HepG2 (cell line): ENCODE data around the gene MBD4. TPM values are rescaled to one million over a fixed set of nuclear protein-coding genes. Genes with fewer than 3 reads are reported as not detected.

Source experiments
- BRCA1 ChIP-seq: sonication (generic); formaldehyde crosslinking; IDR thresholded peaks from 2 replicates; pipeline ENCODE4 v1.4.0; 2020; ENCODE audit warnings: missing genetic modification reagents
- FOXA3 ChIP-seq: IDR thresholded peaks from 2 replicates; pipeline ENCODE4 v1.6.1; 2016; ENCODE audit warnings: missing genetic modification reagents, missing compliant biosample characterization
- GLMP ChIP-seq: sonication (generic); formaldehyde crosslinking; IDR thresholded peaks from 2 replicates; pipeline ENCODE4 v1.9.0; 2021; ENCODE audit warnings: missing genetic modification reagents, mild to moderate bottlenecking, borderline replicate concordance
- HMG20B ChIP-seq: conservative IDR thresholded peaks from 2 replicates; pipeline ENCODE4 v1.6.1; 2016; ENCODE audit warnings: missing genetic modification reagents, missing compliant biosample characterization
- HNRNPLL ChIP-seq: fragments of 200-400 bp; formaldehyde crosslinking; IDR thresholded peaks from 2 replicates; pipeline ENCODE4 v1.6.1; 2017; ENCODE audit warnings: mild to moderate bottlenecking, low read depth, low read length; ENCODE audit not compliant: poor library complexity, severe bottlenecking
- HOXA7 ChIP-seq: sonication (generic); formaldehyde crosslinking; IDR thresholded peaks from 2 replicates; pipeline ENCODE4 v1.8.1; 2022; ENCODE audit warnings: mild to moderate bottlenecking, missing genetic modification reagents, moderate library complexity
- JUN ChIP-seq: sonication (generic); formaldehyde crosslinking; IDR thresholded peaks from 2 replicates; pipeline ENCODE4 v1.4.0; 2020; ENCODE audit warnings: mild to moderate bottlenecking, missing genetic modification reagents
- MXD4 ChIP-seq: IDR thresholded peaks from 2 replicates; pipeline ENCODE4 v1.6.1; 2016; ENCODE audit warnings: mild to moderate bottlenecking, missing biosample characterization, missing genetic modification reagents
- NFE2 ChIP-seq: sonication (generic); formaldehyde crosslinking; IDR thresholded peaks from 2 replicates; pipeline ENCODE4 v1.4.0; 2020; ENCODE audit warnings: missing genetic modification reagents
- PHB2 ChIP-seq: fragments of 450-650 bp; IDR thresholded peaks from 2 replicates; pipeline ENCODE4 v1.6.1; 2018; ENCODE audit not compliant: partially characterized antibody
- POLR2AphosphoS5 ChIP-seq: IDR thresholded peaks from 2 replicates; pipeline ENCODE4 v1.6.1; 2012; ENCODE audit warnings: low read depth, low read length
- RAD51 ChIP-seq: fragments of 450-650 bp; IDR thresholded peaks from 2 replicates; pipeline ENCODE4 v1.6.1; 2016; ENCODE audit warnings: borderline replicate concordance
- SAFB2 ChIP-seq: sonication (generic); formaldehyde crosslinking; IDR thresholded peaks from 2 replicates; pipeline ENCODE4 v1.5.1; 2020; ENCODE audit warnings: missing genetic modification reagents, low read depth, mild to moderate bottlenecking, borderline replicate concordance
- SMC3 ChIP-seq: IDR thresholded peaks from 2 replicates; pipeline ENCODE4 v1.6.1; 2011; ENCODE audit warnings: low read length, improper control_type of control experiment
- SRF ChIP-seq: IDR thresholded peaks from 2 replicates; pipeline ENCODE4 v1.6.1; 2011; ENCODE audit warnings: mild to moderate bottlenecking, low read depth, low read length, moderate library complexity
- THAP11 ChIP-seq: IDR thresholded peaks from 2 replicates; pipeline ENCODE4 v1.6.1; 2016; ENCODE audit warnings: missing biosample characterization, missing genetic modification reagents
- TMF1 ChIP-seq: sonication (generic); formaldehyde crosslinking; IDR thresholded peaks from 2 replicates; pipeline ENCODE4 v1.8.1; 2022; ENCODE audit warnings: low read depth, missing genetic modification reagents
- ZNF296 ChIP-seq: sonication (generic); formaldehyde crosslinking; conservative IDR thresholded peaks from 2 replicates; pipeline ENCODE4 v1.5.0; 2020; ENCODE audit warnings: mild to moderate bottlenecking, missing genetic modification reagents
- ZNF589 ChIP-seq: sonication (generic); formaldehyde crosslinking; conservative IDR thresholded peaks from 2 replicates; pipeline ENCODE4 v1.8.0; 2022; ENCODE audit warnings: mild to moderate bottlenecking, moderate library complexity, missing genetic modification reagents
- ZNF691 ChIP-seq: sonication (generic); formaldehyde crosslinking; IDR thresholded peaks from 2 replicates; pipeline ENCODE4 v1.4.0; 2020; ENCODE audit warnings: missing genetic modification reagents, low read depth, mild to moderate bottlenecking, borderline replicate concordance
- ZNF839 ChIP-seq: sonication (generic); formaldehyde crosslinking; IDR thresholded peaks from 2 replicates; pipeline ENCODE4 v1.4.0; 2020; ENCODE audit warnings: missing genetic modification reagents, mild to moderate bottlenecking, borderline replicate concordance
- ZSCAN29 ChIP-seq: sonication (generic); formaldehyde crosslinking; conservative IDR thresholded peaks from 2 replicates; pipeline ENCODE4 v1.4.0; 2020; ENCODE audit warnings: mild to moderate bottlenecking, missing genetic modification reagents
- ZSCAN9 ChIP-seq: IDR thresholded peaks from 2 replicates; pipeline ENCODE4 v1.6.1; 2016; ENCODE audit warnings: borderline replicate concordance
- polyA plus RNA-seq, 8 experiments: library from polyadenylated mRNA; depleted of rRNA in 3 of 8; stranded (reverse) in 7 of 8; unstranded in 1 of 8; fragments of >200 nt; fragmentation: Illumina TruSeq in 4 of 8; extraction: Trizol in 4 of 8; gene quantifications; 2 replicates each; pipeline versions ENCODE4 v1.2.1 to v1.2.3, GENCODE V29; 2011 to 2016; ENCODE audit warnings: low read depth in 4 of 8, missing spikeins in 1 of 8, mixed read lengths in 1 of 8; ENCODE audit not compliant: insufficient read depth in 1 of 8
- total RNA-seq, 5 experiments: library from RNA; depleted of rRNA; stranded (reverse); fragments of >200 nt; fragmentation: Illumina TruSeq; extraction: Trizol; gene quantifications; 2 replicates each; pipeline ENCODE4 v1.2.3, GENCODE V29; 2016; ENCODE audit warnings: low read depth in 1 of 5
- TF ChIP-seq, protein P1 (sequence below): fragments of 450-650 bp; IDR thresholded peaks from 2 replicates; pipeline ENCODE4 v1.6.1; 2017
- TF ChIP-seq, protein P2 (sequence below): sonication (generic); formaldehyde crosslinking; IDR thresholded peaks from 2 replicates; pipeline ENCODE4 v1.4.0; 2020; ENCODE audit warnings: missing genetic modification reagents
- TF ChIP-seq, protein P3 (sequence below): sonication (generic); IDR thresholded peaks from 2 replicates; pipeline ENCODE4 v1.6.1; 2016; ENCODE audit warnings: low read depth, borderline replicate concordance

The MBD4 gene
- total and polyA plus RNA-seq, 2 of the 13 experiments (the other 11 are each of a cell fraction or from before 2014, with no cell fraction given) = 14.9 to 25.3 TPM

GRCh38 chr3:129399145-129399894 is 40.4 kb downstream of the MBD4 start (continued):
- TF ChIP-seq POLR2AphosphoS5 = peak; percentile 47; the same call in 1 of the 2 replicates
- 0 out of 2 replicates have a peak, but pooled peaks have one; percentile 46 for TF ChIP-seq ZSCAN29 (CRISPR knock-in tag)
- TF ChIP-seq ZNF839 (CRISPR knock-in tag) = no peak
- no peak for TF ChIP-seq TMF1 (CRISPR knock-in tag)
- peak; percentile 88 for TF ChIP-seq THAP11 (CRISPR knock-in tag)
- TF ChIP-seq HOXA7 (CRISPR knock-in tag) = no peak
- no peak for TF ChIP-seq JUN
- peak; percentile 65 for TF ChIP-seq FOXA3 (CRISPR knock-in tag)
- TF ChIP-seq, protein P1, sequence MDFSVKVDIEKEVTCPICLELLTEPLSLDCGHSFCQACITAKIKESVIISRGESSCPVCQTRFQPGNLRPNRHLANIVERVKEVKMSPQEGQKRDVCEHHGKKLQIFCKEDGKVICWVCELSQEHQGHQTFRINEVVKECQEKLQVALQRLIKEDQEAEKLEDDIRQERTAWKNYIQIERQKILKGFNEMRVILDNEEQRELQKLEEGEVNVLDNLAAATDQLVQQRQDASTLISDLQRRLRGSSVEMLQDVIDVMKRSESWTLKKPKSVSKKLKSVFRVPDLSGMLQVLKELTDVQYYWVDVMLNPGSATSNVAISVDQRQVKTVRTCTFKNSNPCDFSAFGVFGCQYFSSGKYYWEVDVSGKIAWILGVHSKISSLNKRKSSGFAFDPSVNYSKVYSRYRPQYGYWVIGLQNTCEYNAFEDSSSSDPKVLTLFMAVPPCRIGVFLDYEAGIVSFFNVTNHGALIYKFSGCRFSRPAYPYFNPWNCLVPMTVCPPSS = no peak
- TF ChIP-seq SRF = no peak
- TF ChIP-seq GLMP (CRISPR knock-in tag) = no peak
- no peak for TF ChIP-seq HMG20B (CRISPR knock-in tag)
- TF ChIP-seq MXD4 (CRISPR knock-in tag) = no peak
- no peak for TF ChIP-seq ZNF691
- TF ChIP-seq, protein P2, sequence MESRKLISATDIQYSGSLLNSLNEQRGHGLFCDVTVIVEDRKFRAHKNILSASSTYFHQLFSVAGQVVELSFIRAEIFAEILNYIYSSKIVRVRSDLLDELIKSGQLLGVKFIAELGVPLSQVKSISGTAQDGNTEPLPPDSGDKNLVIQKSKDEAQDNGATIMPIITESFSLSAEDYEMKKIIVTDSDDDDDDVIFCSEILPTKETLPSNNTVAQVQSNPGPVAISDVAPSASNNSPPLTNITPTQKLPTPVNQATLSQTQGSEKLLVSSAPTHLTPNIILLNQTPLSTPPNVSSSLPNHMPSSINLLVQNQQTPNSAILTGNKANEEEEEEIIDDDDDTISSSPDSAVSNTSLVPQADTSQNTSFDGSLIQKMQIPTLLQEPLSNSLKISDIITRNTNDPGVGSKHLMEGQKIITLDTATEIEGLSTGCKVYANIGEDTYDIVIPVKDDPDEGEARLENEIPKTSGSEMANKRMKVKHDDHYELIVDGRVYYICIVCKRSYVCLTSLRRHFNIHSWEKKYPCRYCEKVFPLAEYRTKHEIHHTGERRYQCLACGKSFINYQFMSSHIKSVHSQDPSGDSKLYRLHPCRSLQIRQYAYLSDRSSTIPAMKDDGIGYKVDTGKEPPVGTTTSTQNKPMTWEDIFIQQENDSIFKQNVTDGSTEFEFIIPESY (CRISPR knock-in tag) = no peak
- TF ChIP-seq, protein P3, sequence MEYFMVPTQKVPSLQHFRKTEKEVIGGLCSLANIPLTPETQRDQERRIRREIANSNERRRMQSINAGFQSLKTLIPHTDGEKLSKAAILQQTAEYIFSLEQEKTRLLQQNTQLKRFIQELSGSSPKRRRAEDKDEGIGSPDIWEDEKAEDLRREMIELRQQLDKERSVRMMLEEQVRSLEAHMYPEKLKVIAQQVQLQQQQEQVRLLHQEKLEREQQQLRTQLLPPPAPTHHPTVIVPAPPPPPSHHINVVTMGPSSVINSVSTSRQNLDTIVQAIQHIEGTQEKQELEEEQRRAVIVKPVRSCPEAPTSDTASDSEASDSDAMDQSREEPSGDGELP = no peak
- no peak for TF ChIP-seq ZNF296 (CRISPR knock-in tag)
- TF ChIP-seq SAFB2 (CRISPR knock-in tag) = no peak
- no peak for TF ChIP-seq ZSCAN9 (CRISPR knock-in tag)
- TF ChIP-seq ZNF589 (CRISPR knock-in tag) = no peak
- no peak for TF ChIP-seq BRCA1
- TF ChIP-seq PHB2 = no peak
- peak; percentile 34; the same call in 1 of the 2 replicates for TF ChIP-seq SMC3
- no peak for TF ChIP-seq RAD51
- no peak for TF ChIP-seq NFE2 (CRISPR knock-in tag)
- no peak for TF ChIP-seq HNRNPLL
